SHP77 (cell line): ENCODE data around the gene LDLRAD4.

Experiments
- DNase-seq, 2 experiments: peaks; one replicate each; lab custom pipeline; 2025; lab: John Stamatoyannopoulos, UW

LDLRAD4 gene

DNA sequence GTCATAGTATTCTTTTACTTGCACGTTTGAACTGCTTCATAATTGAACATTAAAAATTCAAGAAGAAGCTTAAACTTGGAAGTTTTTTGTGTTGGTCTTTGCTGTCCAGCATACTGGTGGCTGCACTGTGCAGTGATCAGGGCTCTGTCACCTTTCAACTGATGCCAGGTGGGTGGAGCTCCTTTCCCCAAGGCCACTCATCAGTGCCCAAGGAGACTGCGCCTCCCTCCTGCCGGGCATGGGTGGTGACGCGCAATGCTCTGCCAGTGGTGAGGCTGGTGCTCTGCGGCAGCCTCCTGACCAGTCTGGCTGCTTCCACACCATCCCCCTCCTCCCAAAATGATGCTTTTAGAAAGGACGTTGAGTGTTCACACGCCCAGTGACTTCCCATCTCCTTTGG lies 16.0 kb upstream of the LDLRAD4 start:
- no peak for DNase-seq

DNA sequence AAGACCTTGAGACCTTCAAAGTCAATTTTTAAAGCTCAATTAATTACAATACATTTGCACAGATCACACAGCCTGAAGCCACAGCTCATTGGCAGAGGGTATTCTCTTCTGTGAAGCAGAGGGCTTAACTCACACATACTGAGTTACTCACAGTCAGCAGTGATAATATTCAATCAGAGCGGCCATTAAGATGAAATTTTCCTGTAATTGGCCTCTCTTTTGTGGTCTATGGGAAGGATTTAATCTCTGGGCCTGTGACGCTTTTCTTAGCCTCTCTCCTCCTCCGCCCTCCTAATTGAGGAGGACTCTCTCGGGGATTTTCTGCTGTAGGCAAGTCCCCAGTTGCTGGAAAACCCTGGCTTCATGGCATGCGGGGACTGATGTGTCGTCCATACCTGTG lies 12.3 kb upstream of the LDLRAD4 start:
- DNase-seq = no peak

DNA sequence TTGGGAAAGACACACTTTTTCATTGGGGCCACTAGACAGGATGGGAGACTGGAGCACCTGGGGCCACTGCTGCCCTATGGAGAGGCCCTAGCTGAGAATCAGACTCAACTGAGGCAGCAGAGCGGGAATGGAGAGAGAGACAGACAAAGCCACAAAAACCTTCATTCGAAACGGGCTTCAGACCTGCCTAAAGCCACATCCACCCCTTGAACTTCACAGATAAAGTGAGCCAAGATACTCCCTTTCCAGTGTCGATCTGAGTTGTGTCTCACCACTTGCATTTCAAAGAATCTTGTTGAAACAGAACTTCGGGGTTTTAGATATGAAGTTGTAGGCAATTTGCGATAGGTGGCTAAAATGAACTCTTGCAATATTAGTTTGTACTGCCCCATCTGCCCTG lies 11.3 kb upstream of the LDLRAD4 start:
- no peak for DNase-seq

DNA sequence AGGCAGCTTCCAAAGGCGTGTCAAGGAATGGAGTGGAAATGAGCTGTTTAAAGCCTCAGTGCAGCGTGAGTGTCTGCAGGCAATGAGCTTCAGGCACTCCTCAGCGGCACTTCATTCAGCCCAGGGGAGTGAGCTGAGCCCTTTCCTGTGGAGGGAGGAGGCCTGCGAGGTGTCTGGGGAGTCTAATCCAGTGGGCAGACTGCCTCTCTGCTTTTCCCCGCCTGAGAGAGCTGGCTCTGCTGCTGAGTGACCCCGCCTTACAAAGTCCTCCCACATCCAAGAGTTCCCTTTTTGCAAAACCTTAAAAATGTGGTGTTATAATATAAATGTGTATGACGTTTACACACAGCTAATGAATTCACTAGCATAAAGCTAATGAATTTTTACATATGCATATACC lies 7.0 kb upstream of the LDLRAD4 start:
- no peak for DNase-seq

DNA sequence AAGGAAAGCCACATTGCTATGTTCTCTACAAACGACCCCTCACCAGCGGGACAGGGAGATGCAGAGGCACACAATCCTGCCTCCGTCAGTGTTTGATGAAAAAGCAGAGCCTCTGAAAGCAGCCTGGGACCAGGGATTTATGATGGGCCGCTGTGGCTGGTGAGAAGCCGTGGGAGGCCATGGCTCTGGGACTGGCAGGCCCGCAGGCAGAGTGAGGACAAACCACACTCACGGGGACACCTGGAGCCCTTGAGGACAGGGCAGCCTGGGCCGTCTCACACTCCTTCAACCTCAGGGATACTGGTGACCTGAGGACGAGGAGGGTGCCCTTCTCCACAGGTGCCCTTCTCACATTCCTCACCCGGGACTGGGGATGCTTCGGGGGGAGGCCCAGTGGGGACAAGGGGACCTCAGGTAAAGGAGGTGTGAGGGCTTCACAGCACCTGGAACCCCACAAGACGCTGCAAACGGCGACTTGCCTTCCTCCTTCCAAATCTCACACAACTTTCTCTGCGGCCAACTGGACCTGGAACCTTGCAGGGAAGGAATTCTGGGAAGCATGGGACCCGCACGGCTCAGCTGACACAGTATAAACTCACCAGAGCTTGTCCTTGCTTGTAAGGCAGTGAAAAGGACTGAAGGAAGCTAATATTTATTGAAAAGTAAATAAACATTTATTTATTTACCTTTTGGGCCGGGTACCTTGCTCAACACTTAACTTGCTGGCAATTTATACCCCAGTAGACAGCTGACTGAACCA lies 5.3 kb upstream of the LDLRAD4 start:
- DNase-seq = no peak

DNA sequence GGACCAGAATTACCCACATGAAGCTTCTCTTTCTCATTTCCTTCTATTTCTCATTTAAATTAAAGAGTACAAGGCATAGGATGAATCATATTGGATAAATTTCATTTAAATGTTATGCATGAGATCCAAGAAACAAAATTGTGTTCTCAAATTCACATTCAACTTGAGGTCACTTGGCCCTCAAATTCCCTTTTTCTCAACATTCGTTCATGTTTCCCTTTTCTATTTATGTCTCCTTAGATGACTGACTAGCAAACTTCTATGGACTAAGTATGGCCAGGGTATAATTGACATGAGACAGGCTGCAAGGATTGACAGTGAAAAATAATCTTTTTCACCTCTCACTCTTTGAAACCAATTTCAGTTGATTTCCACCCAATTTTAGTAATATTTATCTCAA lies 4.0 kb upstream of the LDLRAD4 start:
- no peak for DNase-seq

DNA sequence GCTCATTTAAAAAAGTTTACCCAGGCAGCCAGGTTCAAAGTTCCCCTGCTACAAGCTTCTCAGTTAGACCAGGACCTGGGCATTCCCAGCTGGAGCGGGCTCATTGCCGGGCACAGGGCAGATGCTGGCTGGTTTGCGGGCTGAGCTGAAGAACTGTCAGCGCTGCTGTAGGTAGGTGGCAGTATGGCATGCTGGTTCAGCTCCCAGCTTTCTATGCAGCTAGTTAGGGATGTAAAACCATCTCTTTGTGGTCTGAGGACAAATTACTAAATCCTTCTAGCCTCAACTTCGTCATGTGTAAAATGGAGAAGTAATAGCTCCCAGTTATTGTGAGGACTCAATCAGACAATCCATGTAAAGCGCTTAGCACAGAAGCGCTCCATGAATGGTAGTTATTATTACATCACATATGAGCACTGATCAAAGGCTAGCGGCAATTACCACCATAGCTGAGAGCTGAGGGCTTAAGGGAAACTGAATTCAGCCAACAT lies 2.4 kb upstream of the LDLRAD4 start:
- DNase-seq = peak; percentile 59 to 81

DNA sequence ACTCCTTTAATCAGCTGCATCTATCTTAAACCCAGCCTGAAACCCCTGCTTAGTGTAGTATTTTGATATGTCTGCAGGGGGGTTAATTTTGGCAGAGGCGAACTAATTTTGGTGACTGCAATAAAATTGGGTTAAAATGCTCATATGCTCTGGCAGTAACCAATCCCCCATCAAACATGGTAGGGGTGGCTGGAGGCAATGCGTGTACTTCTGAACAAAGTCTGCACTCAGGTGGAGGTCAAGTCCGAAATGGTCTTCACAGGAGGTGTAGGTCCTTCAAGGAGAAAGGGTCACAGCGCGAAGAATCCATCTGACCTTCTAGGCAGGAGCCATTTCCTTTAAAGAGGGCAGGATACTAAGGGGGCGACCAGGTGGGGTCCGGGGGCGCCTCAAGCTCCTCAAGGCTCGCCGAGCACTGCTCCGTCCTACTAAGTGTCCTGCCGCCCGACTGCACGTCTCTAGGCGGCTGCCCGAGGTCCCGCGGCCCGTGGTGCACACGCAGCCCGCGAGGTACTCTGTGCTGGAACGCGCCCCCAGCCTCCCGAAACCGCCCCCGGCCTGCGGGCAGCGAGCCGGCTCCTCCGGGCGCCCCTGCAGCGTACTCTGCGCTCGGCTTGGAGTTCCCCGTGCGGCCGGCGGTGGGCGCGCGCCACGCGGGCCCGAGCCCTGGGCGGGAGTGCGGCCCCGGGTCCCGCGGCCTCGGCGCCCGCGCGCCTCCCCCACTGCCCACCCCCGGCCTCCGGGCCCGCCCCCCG lies 1.7 kb upstream of the LDLRAD4 start:
- peak; percentile 39 for DNase-seq

DNA sequence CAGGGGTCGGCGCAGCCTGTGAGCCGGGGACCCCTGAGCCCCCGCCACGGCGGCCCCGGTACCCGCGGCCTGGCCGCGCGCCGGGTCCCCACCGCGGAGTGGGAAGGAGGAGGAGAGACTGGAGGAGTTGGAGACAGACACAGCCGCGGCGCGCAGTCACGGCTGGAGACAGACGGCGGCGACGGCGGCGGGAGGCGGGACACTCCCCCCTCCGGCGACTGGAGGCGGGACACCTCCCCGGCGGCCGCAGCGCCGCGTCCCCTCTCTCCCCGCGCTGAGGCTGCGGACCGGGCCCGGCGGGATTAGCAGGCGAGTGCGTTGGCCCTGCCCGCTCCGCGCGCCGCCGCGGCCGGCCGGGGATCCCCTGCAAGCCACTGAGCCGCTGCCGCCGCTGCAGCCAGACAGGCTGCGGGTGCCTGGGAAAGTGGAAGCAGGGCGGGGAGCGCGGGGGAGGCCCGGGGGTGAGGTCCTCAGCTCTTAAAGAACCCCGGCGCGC lies 1.0 kb upstream of the LDLRAD4 start:
- DNase-seq = peak; percentile 39 to 41

DNA sequence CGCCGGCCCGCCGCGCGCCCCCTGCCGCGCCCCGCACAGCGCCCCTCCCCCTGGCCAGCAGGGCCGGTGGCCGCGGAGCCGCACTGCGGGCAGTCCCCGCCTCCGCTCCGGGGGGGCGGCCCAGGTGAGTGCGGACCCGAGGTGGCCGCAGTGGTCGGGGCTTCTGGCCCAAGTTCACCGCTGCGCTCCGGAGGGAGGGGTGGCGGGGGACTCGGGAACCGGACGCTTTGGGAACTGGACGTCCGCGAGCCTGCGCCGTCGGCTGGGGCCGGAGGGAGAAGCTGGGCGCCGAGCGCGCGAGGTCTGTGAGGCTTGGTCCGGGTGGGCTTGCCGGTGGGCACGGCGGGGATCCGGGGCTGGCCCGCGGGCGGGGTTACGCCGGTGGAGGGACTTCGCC lies 591 bp upstream of the LDLRAD4 start:
- peak in 1 of 2 experiments; percentile 13 for DNase-seq

DNA sequence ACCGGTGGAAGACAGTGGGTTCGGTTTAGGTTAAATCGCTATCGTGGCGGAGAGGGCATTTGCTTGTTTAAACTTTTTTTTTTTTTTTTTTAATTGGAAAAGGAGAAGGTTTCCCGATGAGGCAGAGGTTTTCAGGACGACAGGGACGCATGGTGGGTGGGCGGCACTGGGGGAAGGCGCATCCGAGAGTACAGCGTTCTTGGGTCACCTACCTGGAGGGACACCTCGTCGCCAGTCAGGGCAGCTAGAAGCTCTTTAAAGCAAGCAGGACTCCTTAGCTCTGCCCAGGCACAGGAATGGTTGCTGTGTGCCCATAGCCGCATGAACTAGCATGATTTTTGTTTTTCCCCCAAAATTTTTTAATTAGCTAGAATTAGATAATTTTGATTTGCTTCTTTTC lies 437 bp downstream of the LDLRAD4 start:
- no peak for DNase-seq

DNA sequence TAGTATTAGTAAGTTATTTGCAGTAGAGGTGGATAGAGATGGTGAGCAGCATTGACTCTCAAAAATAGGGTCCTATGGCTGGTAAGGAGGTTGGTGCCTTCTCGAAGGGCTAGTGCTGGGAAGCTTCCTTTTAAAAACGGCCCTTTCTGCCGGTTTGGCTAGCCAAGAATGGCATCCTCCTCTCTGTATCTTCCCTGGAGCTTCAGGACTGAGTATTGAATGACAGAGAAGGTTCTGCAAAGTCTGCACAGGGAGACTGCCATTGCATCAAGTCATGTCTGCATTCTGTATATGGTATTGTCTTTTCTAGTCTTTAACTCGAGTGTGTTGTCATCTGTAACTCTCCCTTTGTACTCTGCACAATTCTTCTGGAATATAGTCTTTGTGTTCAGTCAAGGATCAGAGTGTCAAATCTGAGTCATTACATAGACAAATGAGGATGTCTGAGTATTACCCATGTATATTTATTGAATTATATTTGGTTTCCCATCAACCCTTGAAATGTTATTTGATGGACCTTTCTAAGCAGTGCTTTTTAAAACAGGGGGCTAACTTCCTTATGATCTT lies 1.1 kb downstream of the LDLRAD4 start:
- DNase-seq = no peak

DNA sequence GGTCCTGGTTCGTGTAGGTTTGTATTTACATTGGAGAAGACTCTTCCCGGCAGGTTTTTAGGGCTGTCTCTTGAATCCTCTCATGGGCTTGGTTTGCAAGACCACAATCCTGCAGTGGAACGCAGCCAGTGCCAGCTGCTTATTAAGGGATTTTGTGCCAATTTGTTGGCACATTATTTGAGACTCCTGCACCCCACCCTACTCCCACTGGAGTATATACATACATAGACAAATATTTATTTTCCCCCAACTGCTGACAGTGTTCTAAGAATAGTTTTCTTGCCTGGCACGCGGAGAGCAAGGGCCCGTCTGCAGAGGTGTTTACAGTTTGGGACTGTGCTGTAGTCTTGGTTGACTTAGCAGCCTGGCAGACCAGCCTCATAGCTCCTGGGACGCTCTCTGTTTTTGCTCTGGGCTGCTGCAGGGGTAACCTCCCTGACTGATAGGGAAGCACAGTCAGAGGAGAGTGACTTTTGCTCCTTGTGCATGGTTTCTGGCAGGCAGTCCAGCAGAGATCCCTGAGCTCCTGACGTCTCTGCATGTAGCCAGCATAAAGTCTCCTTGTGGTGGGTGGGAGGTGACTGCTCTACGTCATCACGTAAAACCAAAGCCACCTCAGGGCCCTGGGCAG lies 1.9 kb downstream of the LDLRAD4 start:
- peak; percentile 23 to 43 for DNase-seq

DNA sequence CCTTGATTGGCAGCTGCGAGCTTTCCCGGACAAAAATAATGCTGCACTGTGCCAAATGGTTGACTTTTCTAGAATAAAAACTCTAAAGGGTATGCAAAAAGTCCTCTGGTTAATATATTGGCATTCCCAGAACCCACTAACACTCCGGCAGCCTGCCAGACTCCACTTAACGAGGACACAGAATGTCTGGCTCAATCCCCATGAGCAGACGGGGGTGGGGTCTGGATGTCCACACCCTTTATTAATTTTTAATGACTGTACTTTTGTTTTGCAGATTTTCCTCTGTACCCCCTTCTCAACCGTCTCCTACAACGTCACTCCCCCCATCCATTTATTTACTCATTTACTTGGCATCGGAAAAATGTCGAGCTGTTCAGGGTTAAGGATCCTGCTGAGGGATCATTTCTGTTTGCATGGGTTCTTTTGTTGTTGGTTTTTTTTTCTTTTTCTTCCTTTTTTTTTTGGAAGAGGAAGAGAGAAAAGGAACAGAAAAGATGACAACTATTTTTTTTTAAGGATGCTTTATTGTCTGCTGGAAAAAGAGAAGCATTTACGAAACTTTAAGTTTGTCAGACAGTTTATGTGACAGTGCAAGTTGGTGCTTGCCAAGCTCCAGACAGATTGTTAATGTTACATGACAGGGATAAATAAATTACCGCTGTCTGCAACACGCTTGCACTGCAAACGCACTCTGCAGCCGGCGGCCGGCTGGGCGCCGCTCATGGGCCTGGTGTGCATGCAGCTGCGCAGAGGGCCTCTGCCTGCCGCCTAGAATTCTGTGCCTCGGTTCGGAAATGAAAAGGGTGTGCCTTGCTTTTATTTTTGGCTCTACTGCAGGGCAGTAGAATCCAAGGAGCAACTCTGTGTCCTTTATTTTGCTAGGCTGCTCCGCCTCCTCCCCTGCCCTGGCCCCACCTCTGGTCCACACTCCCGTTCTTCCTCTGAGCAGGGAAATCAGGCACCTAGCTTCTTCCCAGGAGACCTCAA lies 3.6 kb downstream of the LDLRAD4 start:
- DNase-seq = peak; percentile 72 to 77

DNA sequence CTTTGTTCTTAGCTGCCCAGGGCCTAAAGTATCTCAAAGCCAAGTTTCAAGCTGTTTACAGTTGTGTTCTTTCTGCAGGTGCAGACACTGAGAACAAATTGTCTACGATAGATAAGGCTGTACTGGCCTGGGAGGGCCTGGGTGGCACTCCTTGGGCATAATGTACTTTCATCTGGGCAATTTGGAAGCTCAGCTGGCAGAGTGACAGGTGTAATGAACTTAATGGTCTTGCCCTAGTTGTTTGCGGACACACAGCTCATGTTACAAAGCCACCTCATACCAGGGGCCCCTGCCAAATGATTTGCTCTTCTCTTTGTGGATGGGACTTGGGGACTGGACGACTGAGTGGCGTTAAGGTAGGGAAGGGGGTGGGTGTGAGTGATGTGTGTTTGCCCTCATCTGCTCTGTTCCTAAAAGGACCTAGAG lies 4.3 kb downstream of the LDLRAD4 start:
- DNase-seq = peak; percentile 73 to 77

DNA sequence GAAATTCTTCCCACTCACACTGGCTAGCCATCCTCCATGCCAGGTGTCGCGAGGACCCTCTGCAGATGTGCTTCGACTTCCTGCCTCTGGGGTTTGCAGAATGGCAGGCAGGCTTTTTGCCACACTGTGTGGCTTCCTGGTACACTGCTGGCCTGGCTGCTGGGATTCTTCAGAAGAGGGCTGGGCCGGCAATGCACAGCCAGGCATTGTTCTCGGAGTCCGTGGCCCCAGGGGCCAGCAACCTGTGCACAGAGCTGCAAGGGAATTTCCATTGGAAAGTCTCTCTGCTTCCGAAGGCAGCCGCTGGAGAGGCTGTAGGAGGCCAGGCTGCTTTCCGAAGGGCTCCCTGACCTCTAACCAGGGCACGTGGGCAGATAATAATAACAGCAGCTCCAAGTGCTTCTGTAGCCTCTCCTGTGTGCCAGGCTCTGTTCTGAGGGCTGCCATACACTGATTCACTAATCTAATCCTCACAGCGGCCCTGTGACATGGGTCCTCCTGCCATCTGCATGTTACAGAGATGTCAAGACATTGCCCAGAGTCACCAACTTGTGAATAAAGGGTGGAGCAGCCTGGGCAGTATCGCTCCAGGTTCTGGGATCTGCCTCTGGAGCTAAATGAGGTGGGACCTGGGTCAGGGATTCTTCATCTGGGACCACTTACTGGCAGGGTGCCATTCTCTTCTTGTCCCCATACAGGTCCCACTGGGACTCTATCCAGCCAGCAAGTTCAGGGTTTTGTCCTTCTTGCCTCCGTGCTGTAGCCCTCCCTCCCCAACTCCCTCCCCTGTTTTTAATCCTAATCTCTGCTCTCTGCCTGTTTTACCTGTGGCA lies 5.0 kb downstream of the LDLRAD4 start:
- peak in 1 of 2 experiments; percentile 70 for DNase-seq

DNA sequence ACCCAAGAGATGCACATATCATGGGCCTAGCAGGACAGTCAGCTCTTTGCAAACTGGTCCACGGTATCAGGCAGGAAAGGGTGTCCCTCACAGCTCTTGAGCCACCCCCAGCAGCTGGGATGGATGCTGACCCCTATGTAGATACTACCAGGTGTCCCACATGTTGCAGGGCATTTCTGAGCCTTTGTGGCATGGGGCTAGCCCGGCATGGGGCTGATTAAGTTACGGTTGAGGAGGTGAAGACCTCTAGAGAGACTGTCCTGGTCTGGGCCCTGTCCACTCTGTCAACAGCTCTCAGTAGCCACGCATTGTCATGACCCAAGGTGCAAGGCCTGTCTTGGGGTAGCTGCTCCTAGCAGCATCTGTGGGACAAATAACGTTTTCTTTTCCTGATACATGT lies 6.7 kb downstream of the LDLRAD4 start:
- DNase-seq = no peak

DNA sequence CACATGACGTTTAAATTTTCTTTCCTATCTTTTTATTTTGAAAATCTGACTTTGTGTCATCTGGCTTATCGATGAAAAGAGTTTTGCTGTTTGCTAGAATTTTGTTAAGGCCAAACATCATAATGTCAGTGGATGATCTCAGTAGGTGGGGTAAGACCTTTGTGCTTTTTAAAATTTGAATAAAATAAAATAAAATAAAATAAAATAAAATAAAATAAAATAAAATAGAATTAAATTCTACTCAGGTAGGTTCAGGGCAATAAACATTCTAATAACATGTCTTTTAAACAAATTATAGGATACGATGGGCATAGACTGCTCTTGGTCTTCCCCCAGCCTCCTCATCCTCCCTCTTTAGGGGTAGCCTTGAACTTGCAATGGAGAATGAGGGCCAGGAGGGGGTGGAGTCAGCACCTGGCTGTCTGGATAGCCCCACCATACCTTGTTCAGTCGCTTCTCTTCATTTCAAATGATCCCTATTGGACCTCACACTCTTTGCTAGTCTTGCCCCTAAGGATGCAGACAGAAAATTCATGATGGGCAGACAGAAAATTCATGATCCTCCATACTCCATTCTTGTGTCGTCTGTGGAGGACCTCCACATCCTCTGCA lies 8.1 kb downstream of the LDLRAD4 start:
- DNase-seq = no peak

DNA sequence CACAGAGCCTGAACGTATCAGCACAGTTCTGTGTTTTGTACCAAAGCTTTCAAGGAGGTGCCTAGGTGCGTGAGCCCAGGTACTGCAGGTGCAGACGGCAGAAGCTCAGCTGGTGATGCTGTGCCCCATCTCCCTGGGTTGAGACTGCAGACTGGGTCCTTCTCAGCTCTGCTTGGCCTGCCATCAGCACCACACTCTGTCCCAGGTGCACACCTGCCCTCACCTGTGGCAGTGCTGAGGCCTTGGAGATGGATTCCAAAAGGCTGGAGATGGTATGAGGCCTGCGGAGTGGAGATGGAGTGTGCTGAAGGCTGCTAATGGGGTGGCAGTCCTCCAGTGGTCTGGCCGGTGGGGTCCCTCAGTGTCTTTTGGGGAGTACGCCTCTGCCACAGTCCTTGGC lies 9.3 kb downstream of the LDLRAD4 start:
- no peak for DNase-seq
